ENCODE results near the gene ETV1. TPM values are rescaled to one million over a fixed set of nuclear protein-coding genes. Genes with fewer than 3 reads are reported as not detected.
A peak's percentile ranks its signal among the peaks of the same experiment; 100 is the strongest.

ETV1 gene
- total and polyA plus RNA-seq, 2 of the 4 experiments (the other 2 are of a cell fraction): 8.6 to 21.1 TPM

DNA sequence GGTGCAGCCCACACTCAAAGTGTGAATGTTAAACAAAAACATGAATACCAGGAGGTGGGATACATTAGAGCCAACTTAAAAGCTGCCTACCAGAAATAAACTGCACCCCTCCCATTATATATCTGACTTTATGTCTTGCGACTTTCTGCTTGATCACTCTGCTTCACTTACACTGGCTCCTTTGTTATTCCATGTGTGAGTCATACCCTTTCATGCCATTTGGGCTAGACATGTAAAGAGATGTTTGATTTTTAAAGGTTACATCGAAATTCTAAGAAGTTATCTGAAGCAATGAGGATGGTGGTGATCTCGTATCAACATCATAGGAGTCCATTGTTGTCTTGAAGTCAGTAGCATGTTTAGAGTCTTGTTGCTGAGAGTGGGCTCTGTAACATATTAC is 31.6 kb upstream of the ETV1 start:
- peak overlapping the region; percentile 56; the same call in 1 of the 2 replicates for H3K4me2 ChIP-seq (ENCODE audit: low read depth, low read length)
- ATAC-seq (ENCODE audit: low read depth) (peak; percentile 86), DNase-seq (peak; percentile 84)
- ChIA-PET POLR2A (ENCODE audit: unreplicated experiment) (no interaction called here), CTCF (no interaction called here)
- no peak overlapping the region for H2BK20ac ChIP-seq (ENCODE audit: low read depth, low read length)
- H4K5ac ChIP-seq (ENCODE audit: low read depth, low read length): no peak overlapping the region
- no peak overlapping the region for H2AFZ ChIP-seq (replicated peaks; ENCODE audit: low read length, poor library complexity)
- no peak overlapping the region for H4K8ac ChIP-seq (ENCODE audit: low read depth in 2 of 2, low read length in 2 of 2)
- no peak overlapping the region for H3K27ac ChIP-seq (ENCODE audit: insufficient read depth, low read length)
- intact Hi-C loops (cut with micrococcal nuclease): no loop called here
- H3K4me3 ChIP-seq (ENCODE audit: insufficient read depth, low read depth, low read length): no peak overlapping the region
- H3K4me1 ChIP-seq (ENCODE audit: control insufficient read depth, insufficient read depth, low read length): peaks cover 5% of the 10 kb centered on the region
- H3K79me1 ChIP-seq (ENCODE audit: low read depth in 1 of 2, low read length in 2 of 2): no peaks in the 10 kb centered on the region
- no peak overlapping the region for H2BK5ac ChIP-seq (ENCODE audit: low read depth, low read length, poor library complexity, severe bottlenecking)
- TF ChIP-seq, protein P1, sequence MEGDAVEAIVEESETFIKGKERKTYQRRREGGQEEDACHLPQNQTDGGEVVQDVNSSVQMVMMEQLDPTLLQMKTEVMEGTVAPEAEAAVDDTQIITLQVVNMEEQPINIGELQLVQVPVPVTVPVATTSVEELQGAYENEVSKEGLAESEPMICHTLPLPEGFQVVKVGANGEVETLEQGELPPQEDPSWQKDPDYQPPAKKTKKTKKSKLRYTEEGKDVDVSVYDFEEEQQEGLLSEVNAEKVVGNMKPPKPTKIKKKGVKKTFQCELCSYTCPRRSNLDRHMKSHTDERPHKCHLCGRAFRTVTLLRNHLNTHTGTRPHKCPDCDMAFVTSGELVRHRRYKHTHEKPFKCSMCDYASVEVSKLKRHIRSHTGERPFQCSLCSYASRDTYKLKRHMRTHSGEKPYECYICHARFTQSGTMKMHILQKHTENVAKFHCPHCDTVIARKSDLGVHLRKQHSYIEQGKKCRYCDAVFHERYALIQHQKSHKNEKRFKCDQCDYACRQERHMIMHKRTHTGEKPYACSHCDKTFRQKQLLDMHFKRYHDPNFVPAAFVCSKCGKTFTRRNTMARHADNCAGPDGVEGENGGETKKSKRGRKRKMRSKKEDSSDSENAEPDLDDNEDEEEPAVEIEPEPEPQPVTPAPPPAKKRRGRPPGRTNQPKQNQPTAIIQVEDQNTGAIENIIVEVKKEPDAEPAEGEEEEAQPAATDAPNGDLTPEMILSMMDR (conservative IDR thresholded peaks at IDR 0.05; ENCODE audit: low read depth, low read length): no peak
- peak; percentile 36; the same call in 1 of the 2 replicates for TF ChIP-seq FOS (IDR thresholded peaks at IDR 0.05; ENCODE audit: low read depth, low read length)
- peak; percentile 7; the same call in 1 of the 2 replicates for TF ChIP-seq CEBPB (IDR thresholded peaks at IDR 0.05; ENCODE audit: low read depth, low read length)
- no peak overlapping the region for H3K56ac ChIP-seq (ENCODE audit: extremely low read depth, insufficient read depth, low read length)
- H2BK120ac ChIP-seq (ENCODE audit: low read depth, low read length): peak overlapping the region; percentile 35; the same call in 1 of the 2 replicates
- in situ Hi-C loops (cut with MboI; ENCODE audit: low sequenced_read_pairs): loop anchor here (25.0 kb wide), 1 partner anchor 484 kb away; no protein-coding TSS in a partner anchor
- dilution Hi-C loops (cut with HindIII; ENCODE audit: low sequenced_read_pairs, unreplicated experiment): no loop called here
- no peak overlapping the region for H3K9ac ChIP-seq (ENCODE audit: low read depth, low read length)
- H3K36me3 ChIP-seq (ENCODE audit: control insufficient read depth, insufficient read depth, low read length): no peaks in the 10 kb centered on the region
- H3K9me1 ChIP-seq (ENCODE audit: insufficient read depth, low read length): 0 out of 2 replicates have a peak, but pooled peaks cover 2% of the 10 kb centered on the region
- H4K91ac ChIP-seq (ENCODE audit: insufficient read depth, low read depth, low read length): no peak overlapping the region
- no peak overlapping the region for H2AK5ac ChIP-seq (ENCODE audit: low read depth, low read length)
- peak overlapping the region; percentile 51; the same call in 1 of the 2 replicates for H3K14ac ChIP-seq (replicated peaks; ENCODE audit: low read depth, low read length)
- H3K27me3 ChIP-seq (ENCODE audit: control insufficient read depth, insufficient read depth, low read length): no peaks in the 10 kb centered on the region
- no peak overlapping the region for H2AK9ac ChIP-seq (replicated peaks; ENCODE audit: low read depth, low read length, poor library complexity)
- no peak overlapping the region; the same call in 2 of the 3 replicates for H2BK15ac ChIP-seq (ENCODE audit: low read depth, low read length)
- no peaks in the 10 kb centered on the region for H3K9me3 ChIP-seq (ENCODE audit: control insufficient read depth, insufficient read depth, low read length)
- no peak overlapping the region for H3K23ac ChIP-seq (ENCODE audit: low read depth, low read length)
- WGBS, 2 experiments (ENCODE audit: extremely low coverage in 2 of 2, insufficient read length in 1 of 2): no CpG with 5 or more reads among the region's 3 CpGs
- no peaks in the 10 kb centered on the region for H4K20me1 ChIP-seq (ENCODE audit: insufficient read depth, low read length)
- H3K4ac ChIP-seq (ENCODE audit: low read depth, low read length): no peak overlapping the region
- no peak overlapping the region for H3K18ac ChIP-seq (ENCODE audit: low read depth, low read length)
- no TSS peak for BruUV-seq (replicated peaks)
